GM19193 (cell line): ENCODE data around the gene PATZ1.

Experiments used
- POLR2A ChIP-seq: IDR thresholded peaks from 4 replicates; pipeline ENCODE4 v1.6.1; 2011; ENCODE audit not compliant: insufficient read depth, insufficient read length; ENCODE audit errors: extremely low read depth

Gene PATZ1

DNA sequence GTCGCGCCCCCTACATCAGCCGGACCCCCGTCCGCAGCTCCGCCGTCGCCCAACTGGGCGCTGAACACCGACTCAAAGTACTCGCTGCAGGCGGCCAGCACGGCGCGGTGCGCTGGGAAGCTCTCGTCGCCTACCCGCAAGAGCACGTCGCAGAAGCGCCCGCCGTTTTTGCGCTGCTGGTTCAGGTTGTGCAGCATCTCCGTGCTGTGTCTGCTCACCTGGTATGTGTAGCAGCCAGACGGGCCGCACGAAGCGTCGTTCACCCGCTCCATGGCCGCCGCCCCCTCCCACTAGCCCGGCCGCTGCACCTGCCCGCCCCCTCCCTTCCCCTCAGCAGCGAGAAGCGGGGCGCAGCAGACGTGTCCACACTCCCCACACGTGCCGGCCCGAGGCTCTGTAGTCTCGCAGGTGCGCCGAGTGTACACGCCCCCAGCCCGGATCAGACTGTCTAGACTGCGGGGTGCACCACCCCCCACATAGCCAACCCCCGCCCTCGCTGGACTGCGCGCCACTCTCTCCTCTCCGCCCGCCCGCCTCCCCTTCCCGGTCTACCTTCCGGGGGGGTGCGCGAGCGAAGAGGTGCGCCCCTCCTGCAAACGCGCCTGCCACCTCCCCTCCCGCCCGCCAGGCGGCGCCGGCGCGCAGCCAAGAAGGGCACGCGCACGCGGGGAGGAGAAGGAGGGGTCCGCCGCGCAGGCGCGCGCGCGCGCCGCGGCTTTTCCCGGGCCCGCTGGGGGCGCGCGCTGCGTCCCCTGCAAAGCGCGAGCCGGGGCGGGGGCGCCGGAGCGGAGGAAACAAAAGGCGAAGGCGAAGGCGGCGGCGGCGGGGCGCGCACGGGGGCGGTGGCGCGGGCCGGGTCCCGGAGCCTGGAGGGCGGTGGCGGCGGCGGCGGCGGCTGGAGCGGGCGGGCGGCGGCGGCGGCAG lies 553 bp downstream of the PATZ1 start:
- TF ChIP-seq POLR2A = peak; percentile 60

- no peak for TF ChIP-seq POLR2A
These were observed 1.4 kb downstream of the PATZ1 start for GRCh38 chr22:31344578-31345330.

DNA sequence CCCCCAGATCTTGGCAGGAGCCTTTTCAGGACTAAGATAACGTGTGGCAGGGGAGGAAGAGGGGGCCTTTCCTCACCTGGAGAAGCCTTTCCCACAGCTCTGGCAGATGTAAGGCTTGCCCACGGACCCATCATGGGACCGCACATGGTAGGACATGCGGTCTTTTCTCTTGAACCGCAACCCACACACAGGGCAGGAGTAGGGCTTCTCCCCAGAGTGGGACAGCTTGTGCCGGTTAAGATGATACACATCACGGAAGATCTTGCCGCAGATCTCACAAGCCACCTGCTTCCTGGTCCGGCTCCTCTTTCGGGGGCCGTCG lies 1.9 kb downstream of the PATZ1 start:
- TF ChIP-seq POLR2A = no peak

DNA sequence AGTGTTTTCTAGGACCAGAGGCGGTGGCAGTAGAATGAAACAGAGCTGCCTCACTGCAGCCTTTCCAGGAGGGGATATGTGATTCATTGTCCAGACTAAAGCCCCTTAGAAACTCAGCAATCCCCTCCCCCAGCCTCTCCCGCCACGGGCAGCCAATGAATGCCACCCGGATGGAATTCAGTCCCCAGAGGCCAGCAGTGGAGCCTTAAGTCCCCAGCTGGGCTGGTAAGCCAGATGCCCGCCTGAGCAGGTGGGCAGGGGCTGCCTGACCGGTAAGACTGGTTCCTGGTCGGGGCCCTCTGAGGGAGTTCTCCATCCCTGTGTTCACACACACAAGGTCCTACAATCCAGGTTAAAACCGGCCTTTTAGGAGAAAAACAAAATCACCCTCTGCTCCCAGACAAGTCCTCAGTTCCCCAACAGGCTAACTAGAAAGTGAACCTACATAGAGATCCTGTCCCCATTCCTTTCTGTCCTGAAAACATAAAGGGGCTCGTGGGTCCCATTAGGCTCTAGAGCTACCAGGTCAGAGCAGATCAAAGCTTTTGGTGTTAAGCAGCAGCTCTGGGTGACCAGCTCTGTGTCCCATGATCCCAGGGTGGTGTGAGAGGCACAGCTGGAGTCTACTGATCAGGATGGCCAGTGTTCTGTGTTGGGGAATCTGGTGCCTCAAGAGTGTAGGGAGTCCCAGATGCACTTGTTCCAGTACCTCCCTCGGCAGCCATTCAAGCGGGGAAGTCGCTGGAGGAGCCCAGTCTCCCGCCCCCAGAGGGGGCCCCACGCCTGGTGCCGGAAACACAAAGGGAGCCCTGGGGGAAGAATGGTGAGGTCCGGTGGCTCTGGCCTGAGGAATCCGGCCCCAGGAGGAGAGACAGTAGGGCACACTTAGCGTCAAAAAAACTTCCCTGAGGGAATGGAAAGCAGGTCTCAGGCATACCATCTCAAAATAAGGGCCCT lies 2.6 kb downstream of the PATZ1 start:
- no peak for TF ChIP-seq POLR2A

DNA sequence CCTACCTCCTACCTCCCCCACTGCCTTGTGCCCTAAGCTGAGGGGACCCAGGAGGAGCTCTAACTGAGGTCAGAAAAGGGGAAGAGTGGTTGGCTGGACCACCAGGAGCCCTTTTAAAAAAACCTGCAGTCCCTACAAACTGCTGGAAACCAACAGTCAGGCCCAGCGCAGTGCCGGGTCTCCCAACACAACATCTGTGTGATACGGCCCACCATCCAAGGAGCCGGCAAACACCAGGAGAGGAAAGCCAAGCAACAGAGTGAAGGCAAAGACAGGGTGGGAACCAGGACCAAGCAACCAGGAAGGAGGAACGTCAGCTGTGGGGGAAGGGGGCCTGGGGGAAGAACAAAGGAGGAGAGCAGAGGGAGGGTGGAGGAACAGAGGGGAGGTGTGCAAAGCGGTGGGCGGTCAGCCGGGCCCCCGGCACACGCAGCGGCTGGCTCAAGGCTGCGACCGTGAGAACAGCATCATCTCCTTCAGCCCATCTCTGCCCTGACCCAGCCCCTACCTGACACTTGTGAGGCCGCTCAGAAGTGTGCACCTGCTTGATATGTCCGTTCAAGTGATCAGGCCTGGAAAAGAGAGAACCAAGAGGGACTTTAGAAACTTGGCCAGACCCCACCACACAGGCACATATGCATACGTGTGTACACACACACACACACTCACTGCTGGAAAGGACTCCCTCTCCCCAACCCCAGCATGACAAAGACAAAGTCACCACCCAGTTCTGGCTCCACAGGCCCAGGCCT lies 3.6 kb downstream of the PATZ1 start:
- TF ChIP-seq POLR2A = no peak

DNA sequence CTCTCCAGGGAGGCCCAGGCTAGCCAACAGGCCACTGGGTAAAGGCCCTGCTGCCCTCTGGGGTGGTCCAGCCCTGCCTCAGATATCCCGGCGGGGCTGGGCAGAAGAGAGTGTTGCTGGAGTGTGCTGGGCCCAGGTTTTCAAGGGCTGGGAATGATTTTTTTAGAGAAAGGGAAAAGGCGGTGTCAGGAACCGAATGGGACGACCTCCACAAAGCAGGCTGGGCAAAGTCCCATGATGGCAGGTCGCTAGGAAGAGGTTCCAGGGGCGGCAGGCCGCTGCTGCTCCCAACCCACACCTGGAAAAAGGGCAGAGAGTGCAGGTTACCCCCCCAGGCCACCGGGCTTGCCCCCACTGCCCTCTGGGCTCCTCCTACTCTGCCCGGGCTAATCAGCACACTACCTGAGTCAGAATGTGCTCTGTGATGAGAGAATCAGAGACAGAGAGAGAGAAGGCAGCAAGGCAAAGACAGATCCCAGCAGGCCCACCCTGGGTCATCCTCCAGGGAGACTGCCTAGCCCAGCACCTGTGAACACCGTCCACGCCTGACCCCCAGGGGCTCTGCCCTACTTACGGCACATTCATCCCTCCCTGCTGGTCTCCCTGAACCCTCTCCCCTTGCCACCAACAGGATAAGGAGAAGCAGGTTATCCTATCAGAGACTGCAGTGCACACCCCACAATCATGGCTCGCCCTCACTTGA lies 4.6 kb downstream of the PATZ1 start:
- TF ChIP-seq POLR2A = no peak

DNA sequence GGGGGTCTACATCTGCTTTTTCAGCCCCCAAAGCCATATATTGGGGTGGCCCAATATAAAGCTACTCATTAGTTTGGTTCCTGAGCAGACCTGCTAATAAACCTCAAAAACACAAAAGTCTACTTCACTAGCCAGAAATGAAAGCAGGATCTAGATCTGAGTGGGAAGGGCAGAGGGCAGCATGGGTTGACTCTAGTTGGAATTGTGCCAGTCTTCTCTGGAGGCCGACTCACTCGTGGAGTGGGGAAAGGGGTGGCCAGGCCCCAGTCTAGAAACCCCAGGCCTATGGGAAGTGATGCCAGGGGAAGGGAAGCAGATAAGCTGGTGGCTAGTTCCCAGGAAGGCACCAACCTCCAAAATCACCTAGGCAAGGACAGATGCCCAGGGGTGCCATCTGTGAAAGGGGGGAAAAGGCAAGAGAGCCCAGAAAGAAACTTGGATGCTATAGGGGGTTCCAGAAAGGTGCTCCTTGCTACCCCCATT lies 5.3 kb downstream of the PATZ1 start:
- TF ChIP-seq POLR2A = no peak

- no peak for TF ChIP-seq POLR2A
These were observed 5.8 kb downstream of the PATZ1 start for GRCh38 chr22:31340360-31340759.

- no peak for TF ChIP-seq POLR2A
These were observed 6.9 kb downstream of the PATZ1 start for GRCh38 chr22:31339148-31339832.

DNA sequence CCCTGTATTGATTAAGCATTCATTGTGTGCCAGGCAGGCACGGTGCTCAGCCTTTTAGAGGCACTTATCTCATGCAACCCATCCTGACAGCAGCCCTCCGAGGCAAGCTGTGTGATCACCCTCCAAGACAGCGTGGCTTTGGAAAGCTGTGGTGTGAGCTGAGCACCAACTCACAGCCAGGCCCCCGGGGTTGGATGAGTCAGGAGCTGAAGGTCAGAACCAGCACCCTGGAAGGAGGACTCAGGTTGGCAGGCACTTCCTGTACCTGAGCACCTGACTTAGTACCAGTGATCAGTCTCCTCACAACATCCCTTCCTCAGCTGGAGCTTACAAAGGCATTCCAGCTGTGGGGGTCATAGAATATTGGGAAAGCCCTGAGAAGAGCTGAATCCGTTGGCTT lies 9.0 kb downstream of the PATZ1 start:
- no peak for TF ChIP-seq POLR2A

- TF ChIP-seq POLR2A = no peak
These were observed 11.8 kb downstream of the PATZ1 start for GRCh38 chr22:31334329-31334728.

DNA sequence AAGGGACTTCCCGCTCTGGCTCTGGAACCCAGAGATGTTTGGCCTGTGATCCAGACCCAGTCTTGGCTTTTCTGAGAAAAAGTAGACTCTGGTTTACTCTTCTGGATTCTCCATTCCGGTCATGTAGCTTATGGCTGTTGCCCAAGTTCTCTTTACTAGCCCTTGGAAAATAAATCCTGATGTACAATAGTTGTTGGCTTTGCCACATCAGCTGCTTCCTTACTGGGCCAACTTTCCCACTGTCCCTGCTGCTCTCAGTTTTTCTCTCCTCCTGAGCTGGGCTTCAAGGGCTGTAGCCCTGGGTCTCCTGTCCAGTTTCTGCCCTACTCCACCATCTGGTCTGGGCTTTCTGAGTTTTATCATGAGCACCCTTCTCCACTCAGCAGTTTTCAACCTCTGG lies 12.5 kb downstream of the PATZ1 start:
- TF ChIP-seq POLR2A = no peak

GRCh38 chr22:31332886-31333285 lies 13.3 kb downstream of the PATZ1 start:
- no peak for TF ChIP-seq POLR2A
